B cell (primary cell): ENCODE results near the gene KRT4. TPM values are rescaled to one million over a fixed set of nuclear protein-coding genes. Genes with fewer than 3 reads are reported as not detected.

Experiments used
- ATAC-seq: fragments of 200-7000 bp; cut with Tn5 transposase; one replicate; pipeline ENCODE4 v1.10.0; 2021; ENCODE audit warnings: low read depth, mild to moderate bottlenecking, moderate number of reproducible peaks, moderate library complexity
- CTCF ChIA-PET: fragments of 350-600 bp; sonication (Branson Sonifier 250); formaldehyde crosslinking; loops from one replicate; lab custom pipeline; 2021; ENCODE audit warnings: antibody characterized with exemption, inconsistent platforms; lab: Charles Lee
- POLR2A ChIA-PET: fragments of 350-600 bp; sonication (Branson Sonifier 250); formaldehyde crosslinking; loops from one replicate; lab custom pipeline; 2021; ENCODE audit warnings: antibody characterized with exemption; lab: Charles Lee
- DNase-seq: peaks from one replicate; pipeline ENCODE4 v3.0.0; 2013
- H2AFZ ChIP-seq: 2 replicates; pipeline ENCODE4 v1.6.1; 2012; ENCODE audit warnings: mild to moderate bottlenecking, low read depth, low read length; ENCODE audit not compliant: insufficient read depth, poor library complexity, severe bottlenecking
- H3K27ac ChIP-seq, 2 donors: 1 replicate in 1 of 2; 2 replicates in 1 of 2; pipeline ENCODE4 v1.5.1; 2012 to 2013; ENCODE audit warnings: low read length in 2 of 2, mild to moderate bottlenecking in 2 of 2, moderate library complexity in 1 of 2
- H3K27me3 ChIP-seq, 4 experiments: fragments of 200-600 bp in 1 of 4; sonication (generic) in 1 of 4; replicated peaks in 1 of 4; 1 replicate in 2 of 4; 2 replicates in 2 of 4; pipeline versions ENCODE4 v1.6.1 to v1.7.0; 2013 to 2016; ENCODE audit warnings: low read length in 3 of 4, mild to moderate bottlenecking in 2 of 4, mixed read lengths in 1 of 4, moderate library complexity in 1 of 4; ENCODE audit not compliant: insufficient read depth in 4 of 4, control insufficient read depth in 3 of 4; ENCODE audit errors: control extremely low read depth in 1 of 4
- H3K36me3 ChIP-seq, 2 experiments: replicated peaks in 1 of 2; 1 replicate in 1 of 2; 2 replicates in 1 of 2; pipeline versions ENCODE4 v1.6.1 to v1.7.1; 2013; ENCODE audit warnings: low read length in 1 of 2; ENCODE audit not compliant: insufficient read depth in 2 of 2, control insufficient read depth in 1 of 2; ENCODE audit errors: control extremely low read depth in 1 of 2, extremely low read depth in 1 of 2
- H3K4me1 ChIP-seq, 2 donors: fragments of 200-600 bp in 1 of 2; sonication (generic) in 1 of 2; 1 replicate in 1 of 2; 2 replicates in 1 of 2; pipeline versions ENCODE4 v1.5.1 to v1.6.1; 2013 to 2017; ENCODE audit warnings: low read length in 2 of 2; ENCODE audit not compliant: control insufficient read depth in 2 of 2, insufficient read depth in 2 of 2
- H3K4me2 ChIP-seq: replicated peaks from 2 replicates; pipeline ENCODE3; 2012; ENCODE audit warnings: mild to moderate bottlenecking, low read depth, low read length; ENCODE audit not compliant: poor library complexity, severe bottlenecking
- H3K4me3 ChIP-seq, 5 experiments: fragments of 200-600 bp in 1 of 5; sonication (generic) in 1 of 5; 1 replicate in 3 of 5; 2 replicates in 2 of 5; pipeline versions ENCODE4 v1.5.1 to v1.7.0; 2011 to 2016; ENCODE audit warnings: low read length in 4 of 5, mild to moderate bottlenecking in 4 of 5, low read depth in 2 of 5, control low read depth in 1 of 5, moderate library complexity in 1 of 5; ENCODE audit not compliant: insufficient read depth in 1 of 5; ENCODE audit errors: control extremely low read depth in 1 of 5, extremely low read depth in 1 of 5
- H3K79me2 ChIP-seq: fragments of 200-600 bp; sonication (generic); one replicate; pipeline ENCODE4 v1.6.0; 2016; ENCODE audit warnings: low read length; ENCODE audit not compliant: control insufficient read depth, insufficient read depth
- H3K9ac ChIP-seq: fragments of 200-600 bp; sonication (generic); 2 replicates; pipeline ENCODE4 v1.6.1; 2017; ENCODE audit warnings: mild to moderate bottlenecking, low read length, moderate library complexity
- H3K9me3 ChIP-seq, 3 donors: one replicate each; pipeline versions ENCODE4 v1.6.1 to v1.7.1; 2013; ENCODE audit warnings: low read length in 2 of 3; ENCODE audit not compliant: control insufficient read depth in 2 of 3, insufficient read depth in 1 of 3; ENCODE audit errors: control extremely low read depth in 1 of 3
- H4K20me1 ChIP-seq: 2 replicates; pipeline ENCODE4 v1.6.0; 2012; ENCODE audit warnings: mild to moderate bottlenecking, low read length; ENCODE audit not compliant: insufficient read depth, control insufficient read depth, poor library complexity, severe bottlenecking
- H3K27ac Mint-ChIP-seq: one replicate; pipeline ENCODE4 v1.8.0; 2021; ENCODE audit warnings: mixed read lengths
- H3K27me3 Mint-ChIP-seq: one replicate; pipeline ENCODE4 v1.8.0; 2021; ENCODE audit warnings: mixed read lengths
- H3K4me1 Mint-ChIP-seq: one replicate; pipeline ENCODE4 v1.8.0; 2021; ENCODE audit warnings: mixed read lengths
- H3K4me3 Mint-ChIP-seq: one replicate; pipeline ENCODE4 v1.8.0; 2021; ENCODE audit warnings: mixed read lengths
- H3K9me3 Mint-ChIP-seq: one replicate; pipeline ENCODE4 v1.8.0; 2022; ENCODE audit warnings: mixed read lengths; ENCODE audit not compliant: insufficient read depth
- CTCF ChIP-seq: fragments of 200-600 bp; IDR thresholded peaks from one replicate; pipeline ENCODE4 v1.8.0; 2022; ENCODE audit warnings: antibody characterized with exemption, mild to moderate bottlenecking
- EZH2 ChIP-seq: IDR thresholded peaks from 2 replicates; pipeline ENCODE4 v1.6.1; 2012; ENCODE audit warnings: borderline replicate concordance, low read depth, mild to moderate bottlenecking, moderate library complexity, low read length; ENCODE audit not compliant: insufficient read depth, poor library complexity, severe bottlenecking
- WGBS: methylation state at CpG from one replicate; pipeline ENCODE4 v1.1.5; 2013; ENCODE audit warnings: missing lambda C conversion rate; ENCODE audit not compliant: insufficient coverage; 5-methylcytosine and 5-hydroxymethylcytosine counted together
- intact Hi-C: fragments of 100-400 bp; cut with micrococcal nuclease; formaldehyde crosslinking; loops from one replicate; pipeline ENCODE4 v1.10.0; 2022
- polyA plus RNA-seq: library from polyadenylated mRNA; depleted of rRNA; stranded (reverse); fragments of >200 nt; gene quantifications from 2 replicates; pipeline ENCODE4 v1.2.3, GENCODE V29; 2012
- total RNA-seq, 2 donors: library from RNA; stranded (reverse); fragments of 120-200 nt in 1 of 2; gene quantifications; 1 replicate in 1 of 2; 2 replicates in 1 of 2; pipeline versions ENCODE4 v1.2.3 to v1.2.4, GENCODE V29; 2013 to 2022

Gene KRT4
- total and polyA plus RNA-seq, 2 donors (not counting 1 experiment from before 2014, with no cell fraction given): not detected

DNA sequence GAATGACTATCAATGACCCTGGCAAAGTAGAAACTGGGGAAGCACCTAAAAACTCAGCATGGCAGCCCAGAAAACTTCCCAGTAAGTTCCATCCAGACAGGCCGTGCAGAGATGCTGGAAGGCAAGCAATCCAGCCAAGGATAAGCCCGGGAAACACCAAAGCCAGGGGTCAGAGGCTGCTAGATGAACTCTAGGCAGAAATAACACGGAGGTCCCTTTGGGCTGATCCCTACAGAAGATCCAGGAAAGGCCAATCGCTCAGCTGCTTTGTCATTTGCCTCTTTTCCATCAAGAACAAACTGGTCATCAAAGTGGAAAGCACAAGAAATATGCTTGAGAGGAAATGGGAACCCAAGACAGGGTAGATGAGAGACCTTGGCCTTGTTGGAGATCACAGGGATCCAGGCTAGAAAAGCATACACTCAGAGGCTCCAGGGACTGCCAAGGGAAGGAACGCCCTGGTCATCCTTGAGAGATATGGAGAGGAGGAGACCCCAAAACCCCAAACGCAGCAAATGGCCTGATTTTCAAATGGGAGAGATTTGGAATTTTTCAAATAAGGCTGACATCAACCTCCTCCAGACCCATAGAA lies 13.7 kb upstream of the KRT4 start:
- H3K4me3 Mint-ChIP-seq: no peak overlapping the region
- H3K79me2 ChIP-seq: no peaks in the 10 kb centered on the region
- no peaks in the 10 kb centered on the region for H3K36me3 ChIP-seq
- no peak overlapping the region for H3K9ac ChIP-seq
- ChIA-PET POLR2A (no interaction called here), CTCF (no interaction called here)
- no peak for ATAC-seq
- DNase-seq: no peak
- no peak overlapping the region for H3K27ac Mint-ChIP-seq
- H3K4me2 ChIP-seq: no peak overlapping the region
- no peak overlapping the region for H3K4me3 ChIP-seq
- no peaks in the 10 kb centered on the region for H3K9me3 Mint-ChIP-seq
- H3K9me3 ChIP-seq: no peaks in the 10 kb centered on the region
- no peaks in the 10 kb centered on the region for H3K4me1 Mint-ChIP-seq
- H2AFZ ChIP-seq: no peak overlapping the region
- intact Hi-C loops: no loop called here
- H3K4me1 ChIP-seq: no peaks in the 10 kb centered on the region
- H3K27ac ChIP-seq: no peak overlapping the region
- H3K27me3 Mint-ChIP-seq: peaks cover 29% of the 10 kb centered on the region
- no peak for TF ChIP-seq CTCF
- no peak for TF ChIP-seq EZH2
- peaks cover 0 to 8% (median 0%) of the 10 kb centered on the region in 4 experiments for H3K27me3 ChIP-seq
- 90% methylated on average over 5 of the region's 6 CpGs for WGBS
- no peaks in the 10 kb centered on the region for H4K20me1 ChIP-seq

DNA sequence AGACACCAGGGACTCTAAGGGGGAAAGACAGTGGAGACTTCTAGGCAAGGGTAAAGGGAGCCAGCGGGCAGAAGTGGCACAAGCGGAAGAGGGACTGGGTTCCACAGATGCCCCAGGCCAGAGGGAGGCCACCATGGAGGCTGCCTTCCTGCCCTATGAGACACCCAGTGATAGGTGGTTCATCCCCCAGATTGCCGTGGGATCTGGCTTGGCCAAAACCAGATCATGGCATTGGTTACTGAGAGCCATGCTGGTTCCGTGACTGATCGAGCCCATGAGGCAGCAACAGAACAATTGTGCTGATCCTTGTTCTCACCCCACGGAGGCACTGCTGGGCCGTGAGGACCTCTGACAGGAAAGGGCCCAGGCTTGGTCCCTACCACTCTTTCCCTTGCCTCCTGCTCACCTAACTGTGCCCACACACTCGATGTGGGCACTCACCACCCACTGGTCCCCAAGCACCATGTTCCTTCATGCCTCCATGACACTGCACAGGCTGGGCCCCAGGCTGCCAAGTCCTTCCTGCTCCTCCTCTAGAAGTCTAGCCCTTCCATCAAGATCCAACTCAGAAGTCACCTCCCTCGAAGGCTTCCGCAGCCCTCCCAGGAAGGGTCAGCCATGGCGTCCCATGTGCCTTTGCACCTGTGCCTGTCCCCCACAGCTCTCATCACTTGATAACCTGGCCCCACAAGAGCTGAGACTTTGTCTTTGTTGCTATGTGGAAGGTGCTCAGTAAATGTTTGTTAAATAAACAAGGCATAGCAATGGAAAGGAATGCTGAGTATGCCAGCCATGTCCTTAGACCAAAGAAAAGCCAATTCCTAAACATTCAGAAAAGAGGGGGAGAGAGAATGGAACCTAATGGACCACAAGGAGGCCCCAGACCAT lies 12.9 kb upstream of the KRT4 start:
- Mint-ChIP-seq H3K9me3 (no peaks in the 10 kb centered on the region), H3K27me3 (peaks cover 28% of the 10 kb centered on the region), H3K4me1 (no peaks in the 10 kb centered on the region), H3K27ac (no peak overlapping the region), H3K4me3 (no peak overlapping the region)
- H3K4me1 ChIP-seq: no peaks in the 10 kb centered on the region
- H3K27ac ChIP-seq: no peak overlapping the region
- no peaks in the 10 kb centered on the region for H3K9me3 ChIP-seq
- ChIA-PET CTCF (no interaction called here), POLR2A (no interaction called here)
- TF ChIP-seq EZH2: no peak
- TF ChIP-seq CTCF: no peak
- H2AFZ ChIP-seq: no peak overlapping the region
- no peak overlapping the region for H3K9ac ChIP-seq
- H3K79me2 ChIP-seq: no peaks in the 10 kb centered on the region
- peaks cover 0 to 8% (median 0%) of the 10 kb centered on the region in 4 experiments for H3K27me3 ChIP-seq
- intact Hi-C loops: no loop called here
- DNase-seq (no peak), ATAC-seq (no peak)
- no peaks in the 10 kb centered on the region for H3K36me3 ChIP-seq
- 93% methylated on average over 8 of the region's 11 CpGs for WGBS
- H4K20me1 ChIP-seq: no peaks in the 10 kb centered on the region
- H3K4me3 ChIP-seq: no peak overlapping the region
- H3K4me2 ChIP-seq: no peak overlapping the region
